HL-60 (cell line): ENCODE results near the gene PANX2.

ENCODE experiments used
- TF ChIP-seq, protein P1 (sequence below): IDR thresholded peaks from one replicate; pipeline ENCODE4 v1.5.1; 2011; ENCODE audit warnings: low read length, control low read depth, inconsistent platforms; ENCODE audit not compliant: insufficient read depth
- TF ChIP-seq, protein P2 (sequence below): IDR thresholded peaks from 2 replicates; pipeline ENCODE4 v1.6.1; 2012; ENCODE audit warnings: low read depth; ENCODE audit not compliant: insufficient replicate concordance

DNA sequence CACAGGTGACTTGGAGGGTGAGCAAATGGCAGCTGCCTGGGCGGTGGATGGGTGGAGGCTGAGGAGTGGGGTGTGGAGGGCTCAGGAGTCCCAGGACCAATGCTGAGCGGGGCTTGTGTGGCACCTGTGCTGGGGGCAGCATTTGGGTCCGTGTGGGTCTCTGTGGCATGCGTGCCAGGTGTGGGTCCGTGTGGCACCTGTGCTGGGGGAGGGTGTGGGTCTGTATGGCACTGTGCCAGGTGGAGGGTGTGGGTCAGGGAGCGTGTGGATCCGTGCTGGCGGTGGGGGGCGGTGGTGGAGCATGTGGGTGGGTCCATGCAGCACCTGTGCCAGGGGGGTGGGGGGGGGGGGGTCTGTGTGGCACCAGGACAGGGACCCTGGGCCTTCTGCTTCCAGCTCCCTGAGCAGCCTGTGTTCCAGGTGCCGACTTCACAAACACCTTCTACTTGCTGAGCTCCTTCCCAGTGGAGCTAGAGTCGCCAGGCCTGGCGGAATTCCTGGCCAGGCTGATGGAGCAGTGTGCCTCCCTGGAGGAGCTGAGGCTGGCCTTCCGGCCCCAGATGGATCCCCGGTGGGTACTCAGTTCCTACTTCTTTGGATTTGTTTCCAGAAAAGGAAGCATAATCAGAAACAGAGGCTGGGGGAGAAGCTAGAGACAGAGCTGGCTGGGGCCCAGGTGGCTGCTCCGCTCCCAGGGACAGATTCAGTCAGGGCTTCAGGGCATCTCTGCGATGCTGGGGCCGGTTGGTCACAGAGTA lies 44.9 kb downstream of the PANX2 start:
- TF ChIP-seq, protein P1, sequence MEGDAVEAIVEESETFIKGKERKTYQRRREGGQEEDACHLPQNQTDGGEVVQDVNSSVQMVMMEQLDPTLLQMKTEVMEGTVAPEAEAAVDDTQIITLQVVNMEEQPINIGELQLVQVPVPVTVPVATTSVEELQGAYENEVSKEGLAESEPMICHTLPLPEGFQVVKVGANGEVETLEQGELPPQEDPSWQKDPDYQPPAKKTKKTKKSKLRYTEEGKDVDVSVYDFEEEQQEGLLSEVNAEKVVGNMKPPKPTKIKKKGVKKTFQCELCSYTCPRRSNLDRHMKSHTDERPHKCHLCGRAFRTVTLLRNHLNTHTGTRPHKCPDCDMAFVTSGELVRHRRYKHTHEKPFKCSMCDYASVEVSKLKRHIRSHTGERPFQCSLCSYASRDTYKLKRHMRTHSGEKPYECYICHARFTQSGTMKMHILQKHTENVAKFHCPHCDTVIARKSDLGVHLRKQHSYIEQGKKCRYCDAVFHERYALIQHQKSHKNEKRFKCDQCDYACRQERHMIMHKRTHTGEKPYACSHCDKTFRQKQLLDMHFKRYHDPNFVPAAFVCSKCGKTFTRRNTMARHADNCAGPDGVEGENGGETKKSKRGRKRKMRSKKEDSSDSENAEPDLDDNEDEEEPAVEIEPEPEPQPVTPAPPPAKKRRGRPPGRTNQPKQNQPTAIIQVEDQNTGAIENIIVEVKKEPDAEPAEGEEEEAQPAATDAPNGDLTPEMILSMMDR, result no peak
- TF ChIP-seq, protein P2, sequence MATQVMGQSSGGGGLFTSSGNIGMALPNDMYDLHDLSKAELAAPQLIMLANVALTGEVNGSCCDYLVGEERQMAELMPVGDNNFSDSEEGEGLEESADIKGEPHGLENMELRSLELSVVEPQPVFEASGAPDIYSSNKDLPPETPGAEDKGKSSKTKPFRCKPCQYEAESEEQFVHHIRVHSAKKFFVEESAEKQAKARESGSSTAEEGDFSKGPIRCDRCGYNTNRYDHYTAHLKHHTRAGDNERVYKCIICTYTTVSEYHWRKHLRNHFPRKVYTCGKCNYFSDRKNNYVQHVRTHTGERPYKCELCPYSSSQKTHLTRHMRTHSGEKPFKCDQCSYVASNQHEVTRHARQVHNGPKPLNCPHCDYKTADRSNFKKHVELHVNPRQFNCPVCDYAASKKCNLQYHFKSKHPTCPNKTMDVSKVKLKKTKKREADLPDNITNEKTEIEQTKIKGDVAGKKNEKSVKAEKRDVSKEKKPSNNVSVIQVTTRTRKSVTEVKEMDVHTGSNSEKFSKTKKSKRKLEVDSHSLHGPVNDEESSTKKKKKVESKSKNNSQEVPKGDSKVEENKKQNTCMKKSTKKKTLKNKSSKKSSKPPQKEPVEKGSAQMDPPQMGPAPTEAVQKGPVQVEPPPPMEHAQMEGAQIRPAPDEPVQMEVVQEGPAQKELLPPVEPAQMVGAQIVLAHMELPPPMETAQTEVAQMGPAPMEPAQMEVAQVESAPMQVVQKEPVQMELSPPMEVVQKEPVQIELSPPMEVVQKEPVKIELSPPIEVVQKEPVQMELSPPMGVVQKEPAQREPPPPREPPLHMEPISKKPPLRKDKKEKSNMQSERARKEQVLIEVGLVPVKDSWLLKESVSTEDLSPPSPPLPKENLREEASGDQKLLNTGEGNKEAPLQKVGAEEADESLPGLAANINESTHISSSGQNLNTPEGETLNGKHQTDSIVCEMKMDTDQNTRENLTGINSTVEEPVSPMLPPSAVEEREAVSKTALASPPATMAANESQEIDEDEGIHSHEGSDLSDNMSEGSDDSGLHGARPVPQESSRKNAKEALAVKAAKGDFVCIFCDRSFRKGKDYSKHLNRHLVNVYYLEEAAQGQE, result no peak
